ENCODE results near the gene OR8K3.

The OR8K3 gene

GRCh38 chr11:56314844-56315243 lies at the start of gene OR8K3:
TSS of gene OR8K3 (plus strand) at chr11:56315144. CDS start at chr11:56318307, 3,163 bp downstream.
- no peak for DNase-seq

GRCh38 chr11:56271092-56271491 lies 43.9 kb upstream of the OR8K3 start:
- no peak for DNase-seq

- no peak for DNase-seq
Measured at GRCh38 chr11:56273854-56274253, 41.1 kb upstream of the OR8K3 start, which contains the start of gene OR5T1. TSS of gene OR5T1 (plus strand) at chr11:56274154. CDS start at chr11:56275639, 1,485 bp downstream.

DNA sequence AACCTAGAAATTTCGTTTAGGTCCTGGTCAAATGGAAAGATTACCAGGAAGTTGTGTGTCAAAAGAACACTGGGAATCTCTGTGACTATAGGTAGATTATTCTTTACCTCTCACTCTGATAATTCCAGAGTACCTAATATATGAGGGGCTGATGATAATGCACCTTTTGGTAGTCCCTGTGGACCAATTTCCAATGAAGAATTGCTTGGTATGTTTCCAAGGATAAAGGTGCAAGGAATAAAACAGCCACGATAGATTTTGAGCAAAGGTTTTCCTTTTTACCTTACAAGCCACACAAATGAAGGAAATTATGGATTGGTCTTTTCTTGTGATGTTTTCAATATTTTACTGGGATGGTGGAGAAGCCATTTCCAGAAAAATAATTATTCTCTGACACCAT lies 22.8 kb upstream of the OR8K3 start, which contains the start of gene OR8H1:
Gene OR8H1 (minus strand): TSS at position 101 of the 400 bp plus-strand sequence. CDS start 1,192 bp downstream, outside the sequence.
- no peak for DNase-seq

GRCh38 chr11:56296898-56297297 lies 18.0 kb upstream of the OR8K3 start:
- no peak for DNase-seq

GRCh38 chr11:56307836-56308235 lies 7.1 kb upstream of the OR8K3 start:
- no peak for DNase-seq

DNA sequence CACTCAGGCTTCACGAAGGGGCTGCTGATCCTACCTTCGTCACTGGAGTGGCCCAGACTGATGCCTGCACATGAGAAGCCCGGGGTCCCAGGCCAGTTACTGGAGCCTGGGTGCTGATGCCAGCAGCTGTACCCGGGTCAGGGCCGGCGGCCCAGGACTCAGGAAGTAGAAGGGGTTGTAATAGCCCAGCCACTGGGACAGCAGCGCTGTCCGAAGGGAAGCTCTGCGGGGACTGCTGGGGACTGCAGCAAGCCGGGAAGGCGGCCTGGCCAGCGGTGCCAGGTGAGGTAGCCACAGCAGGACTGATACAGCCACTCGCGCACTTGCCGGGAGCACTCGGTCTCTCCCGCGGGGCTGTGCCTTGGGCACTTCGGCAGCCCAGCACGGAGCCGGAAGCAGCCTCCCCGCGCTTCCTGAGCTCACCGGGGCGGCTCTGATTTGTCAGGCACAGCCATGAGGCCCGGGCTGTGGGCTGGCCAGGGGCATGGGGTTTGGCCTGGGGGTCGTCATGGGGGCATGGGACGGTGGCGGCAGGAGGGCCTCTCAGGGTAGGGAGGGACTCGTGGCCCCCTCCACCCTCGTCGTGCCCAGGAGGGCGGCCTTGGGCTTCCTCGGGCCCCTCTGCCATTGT lies 17.0 kb downstream of the OR8K3 start:
- no peak for DNase-seq

DNA sequence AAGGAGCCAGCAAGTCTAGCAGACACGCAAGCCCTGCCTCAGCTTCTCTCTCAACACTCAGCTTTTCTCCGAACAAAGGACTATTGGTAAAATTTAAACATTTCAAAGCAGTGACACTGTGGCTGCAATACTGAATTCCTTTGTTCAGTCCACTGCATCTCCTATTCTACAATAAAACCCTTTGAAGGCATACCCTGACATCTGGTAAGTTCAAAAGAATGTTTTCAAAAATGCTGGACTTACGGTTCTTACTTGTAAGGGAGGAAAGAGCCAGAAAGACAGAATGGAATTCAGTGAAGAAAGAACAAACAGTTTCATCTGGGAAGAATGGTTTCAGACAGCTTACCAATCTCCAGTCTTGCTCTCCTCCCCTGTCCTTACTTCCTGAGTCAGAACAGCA lies 18.2 kb downstream of the OR8K3 start:
- no peak for DNase-seq

GRCh38 chr11:56340289-56340688 lies 25.3 kb downstream of the OR8K3 start:
- DNase-seq, result no peak

GRCh38 chr11:56345739-56346138 lies 30.8 kb downstream of the OR8K3 start, which contains the start of gene OR8K1:
TSS of gene OR8K1 (plus strand) at chr11:56346039. CDS start at chr11:56346039, 0 bp downstream.
- DNase-seq, result no peak

DNA sequence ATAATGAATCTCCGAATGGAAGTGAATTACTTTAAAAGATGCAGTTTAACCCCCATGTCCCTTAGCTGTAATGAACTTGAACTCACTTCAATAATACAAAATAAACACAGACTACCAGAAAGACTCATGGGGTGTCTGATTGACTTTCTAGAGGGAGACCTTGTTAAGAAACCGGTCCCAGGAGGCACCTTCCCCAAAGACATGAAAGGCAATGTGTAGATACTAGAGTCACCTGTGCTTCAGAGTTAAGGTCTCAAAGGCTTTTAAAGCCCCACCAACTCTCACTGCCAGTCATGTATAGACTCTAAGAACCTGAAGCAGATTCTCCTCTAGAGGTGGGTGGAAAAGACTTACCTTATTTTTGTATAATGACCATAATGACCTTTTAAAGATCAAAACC lies 39.0 kb downstream of the OR8K3 start, which contains the start of gene OR8J1:
Gene OR8J1 (plus strand): TSS at position 301 of the 400 bp plus-strand sequence. CDS start 5,956 bp downstream, outside the sequence.
- DNase-seq, result no peak
